GM12872 (cell line): Measurements from ENCODE around the gene LIMK1.
A peak's percentile ranks its signal among the peaks of the same experiment; 100 is the strongest.

Source experiments
- TF ChIP-seq, protein P1 (sequence below): IDR thresholded peaks from 3 replicates; pipeline ENCODE4 v1.5.1; 2011; ENCODE audit warnings: low read depth, mild to moderate bottlenecking, low read length, moderate library complexity; ENCODE audit not compliant: insufficient read depth

LIMK1 gene

DNA sequence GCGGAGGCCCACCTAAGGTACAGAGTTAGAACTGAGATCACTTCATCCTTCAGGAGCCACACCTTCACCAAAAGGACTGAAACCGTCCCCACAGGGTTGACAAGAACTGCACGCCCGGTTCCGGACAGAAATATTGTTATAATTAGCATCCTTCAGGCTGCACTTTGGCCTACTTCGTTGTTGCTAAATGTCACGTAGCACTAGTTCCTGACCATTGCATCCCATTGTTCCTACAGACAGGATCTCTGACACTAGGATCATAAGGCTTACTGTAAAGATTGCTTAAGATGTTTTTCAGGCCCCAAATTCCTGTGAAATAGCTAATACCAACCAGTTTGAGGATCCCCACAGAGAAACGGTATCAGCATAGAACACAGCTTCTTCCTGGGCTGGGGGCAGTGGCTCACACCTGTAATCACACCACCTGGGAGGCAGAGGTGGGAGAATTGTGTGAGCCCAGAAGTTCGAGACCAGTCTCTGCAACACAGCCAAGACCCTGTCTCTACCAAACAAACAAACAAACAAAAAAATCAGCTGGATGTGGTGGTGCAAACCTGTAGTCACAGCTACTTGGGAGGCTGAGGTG, 72.3 kb downstream of the LIMK1 start:
- TF ChIP-seq, protein P1, sequence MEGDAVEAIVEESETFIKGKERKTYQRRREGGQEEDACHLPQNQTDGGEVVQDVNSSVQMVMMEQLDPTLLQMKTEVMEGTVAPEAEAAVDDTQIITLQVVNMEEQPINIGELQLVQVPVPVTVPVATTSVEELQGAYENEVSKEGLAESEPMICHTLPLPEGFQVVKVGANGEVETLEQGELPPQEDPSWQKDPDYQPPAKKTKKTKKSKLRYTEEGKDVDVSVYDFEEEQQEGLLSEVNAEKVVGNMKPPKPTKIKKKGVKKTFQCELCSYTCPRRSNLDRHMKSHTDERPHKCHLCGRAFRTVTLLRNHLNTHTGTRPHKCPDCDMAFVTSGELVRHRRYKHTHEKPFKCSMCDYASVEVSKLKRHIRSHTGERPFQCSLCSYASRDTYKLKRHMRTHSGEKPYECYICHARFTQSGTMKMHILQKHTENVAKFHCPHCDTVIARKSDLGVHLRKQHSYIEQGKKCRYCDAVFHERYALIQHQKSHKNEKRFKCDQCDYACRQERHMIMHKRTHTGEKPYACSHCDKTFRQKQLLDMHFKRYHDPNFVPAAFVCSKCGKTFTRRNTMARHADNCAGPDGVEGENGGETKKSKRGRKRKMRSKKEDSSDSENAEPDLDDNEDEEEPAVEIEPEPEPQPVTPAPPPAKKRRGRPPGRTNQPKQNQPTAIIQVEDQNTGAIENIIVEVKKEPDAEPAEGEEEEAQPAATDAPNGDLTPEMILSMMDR = no peak

DNA sequence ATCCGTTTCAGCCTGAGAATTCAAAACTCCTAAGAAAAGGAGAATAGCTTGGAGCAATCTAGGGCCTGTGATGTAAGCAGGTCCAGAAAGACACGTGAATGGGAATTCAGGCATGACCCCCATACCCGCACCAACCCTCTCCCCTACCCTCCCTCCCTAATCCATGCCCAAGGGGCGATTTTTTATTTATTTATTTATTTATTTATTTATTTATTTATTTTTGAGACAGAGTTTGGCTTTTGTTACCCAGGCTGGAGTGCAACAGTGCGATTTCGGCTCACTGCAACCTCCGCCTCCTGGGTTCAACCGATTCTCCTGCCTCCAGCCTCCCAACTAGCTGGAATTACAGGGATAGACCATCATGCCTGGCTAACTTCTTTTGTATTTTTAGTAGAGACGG, 74.0 kb downstream of the LIMK1 start:
- TF ChIP-seq, protein P1 = no peak

DNA sequence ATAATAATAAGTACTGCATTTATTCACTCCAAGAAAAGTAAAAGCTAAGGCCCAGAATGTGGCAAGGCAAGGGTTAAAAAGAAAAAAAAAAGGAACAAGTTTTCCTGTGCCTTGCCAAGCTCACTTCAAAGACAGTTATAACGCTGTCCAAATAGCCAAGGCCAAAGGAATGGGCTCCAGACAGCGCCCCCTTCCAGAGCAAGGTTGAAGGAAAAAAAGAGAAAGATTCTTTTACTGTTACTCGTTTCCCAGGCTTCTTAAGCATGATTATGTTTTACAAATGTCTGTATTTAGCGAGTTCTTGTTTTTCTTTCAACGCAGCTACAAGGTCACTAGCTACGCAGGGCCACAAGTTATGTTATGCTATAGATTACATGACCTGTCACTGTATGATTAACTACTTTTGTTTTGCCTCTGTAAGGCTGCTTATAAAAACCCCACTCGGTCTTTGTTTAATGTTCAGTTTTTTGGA, 81.4 kb downstream of the LIMK1 start:
- TF ChIP-seq, protein P1 = 0 out of 3 replicates have a peak, but pooled peaks have one; percentile 12

DNA sequence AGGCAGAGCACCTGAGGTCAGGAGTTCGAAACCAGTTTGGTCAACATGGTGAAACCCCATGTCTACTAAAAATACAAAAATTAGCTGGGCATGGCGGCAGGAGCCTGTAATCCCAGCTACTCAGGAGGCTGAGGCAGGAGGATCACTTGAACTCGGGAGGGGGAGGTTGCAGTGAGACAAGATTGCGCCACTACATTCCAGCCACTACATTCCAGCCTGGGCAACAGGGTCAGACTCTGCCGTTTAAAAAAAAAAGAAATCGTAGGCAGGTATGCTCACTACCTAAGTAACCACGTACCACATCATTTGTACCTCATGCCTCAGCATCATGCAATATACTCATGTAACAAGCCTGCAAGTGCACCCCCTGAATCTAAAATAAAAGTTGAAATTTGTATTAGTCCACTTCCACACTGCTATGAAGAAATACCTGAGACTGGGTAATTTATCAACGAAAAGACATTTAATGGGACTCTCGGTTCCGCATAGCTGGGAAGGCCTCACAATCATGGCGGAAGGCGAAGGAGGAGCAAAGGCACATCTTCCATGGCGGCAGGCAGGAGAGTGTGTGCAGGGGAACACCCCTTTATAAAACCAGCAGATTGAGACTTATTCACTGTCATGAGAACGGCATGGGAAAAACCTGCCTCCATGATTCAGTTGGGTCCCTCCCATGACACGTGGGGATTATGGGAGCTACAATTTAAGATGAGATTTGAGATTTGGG, 82.4 kb downstream of the LIMK1 start:
- TF ChIP-seq, protein P1 = no peak
